Measurements from ENCODE around the gene LTN1. TPM values are rescaled to one million over a fixed set of nuclear protein-coding genes. Genes with fewer than 3 reads are reported as not detected.
A peak's percentile ranks its signal among the peaks of the same experiment; 100 is the strongest.

Gene LTN1
- total RNA-seq, 1 donor from 2014 or later = 22.0 TPM

DNA sequence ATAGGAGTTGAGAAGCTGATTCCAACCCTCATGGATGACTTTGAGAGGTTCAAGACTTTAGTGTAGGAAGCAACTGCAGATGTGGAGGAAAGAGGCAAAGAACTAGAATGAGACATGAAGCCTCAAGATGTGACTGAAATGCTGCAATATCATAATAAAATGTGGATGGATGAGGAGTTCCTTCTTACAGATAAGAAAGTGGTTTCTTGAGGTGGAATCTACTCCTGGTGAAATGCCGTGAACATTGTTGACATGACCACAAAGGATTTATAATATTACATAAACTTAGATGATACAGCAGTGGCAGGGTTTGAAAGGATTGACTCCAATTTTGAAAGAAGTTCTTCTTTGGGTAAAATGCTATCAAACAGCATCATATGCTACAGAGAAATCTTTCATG lies 28.8 kb downstream of the LTN1 start:
- Mint-ChIP-seq H3K4me1 (ENCODE audit: low read depth) (peaks cover 2% of the 10 kb centered on the region), H3K4me3 (ENCODE audit: unreplicated experiment) (no peak overlapping the region), H3K9me3 (ENCODE audit: low read depth) (no peaks in the 10 kb centered on the region), H3K27me3 (ENCODE audit: low read depth) (no peaks in the 10 kb centered on the region), H3K27ac (ENCODE audit: unreplicated experiment) (no peak overlapping the region), H3K36me3 (ENCODE audit: low read depth) (peaks cover 14% of the 10 kb centered on the region)
- TF ChIP-seq, protein P1, sequence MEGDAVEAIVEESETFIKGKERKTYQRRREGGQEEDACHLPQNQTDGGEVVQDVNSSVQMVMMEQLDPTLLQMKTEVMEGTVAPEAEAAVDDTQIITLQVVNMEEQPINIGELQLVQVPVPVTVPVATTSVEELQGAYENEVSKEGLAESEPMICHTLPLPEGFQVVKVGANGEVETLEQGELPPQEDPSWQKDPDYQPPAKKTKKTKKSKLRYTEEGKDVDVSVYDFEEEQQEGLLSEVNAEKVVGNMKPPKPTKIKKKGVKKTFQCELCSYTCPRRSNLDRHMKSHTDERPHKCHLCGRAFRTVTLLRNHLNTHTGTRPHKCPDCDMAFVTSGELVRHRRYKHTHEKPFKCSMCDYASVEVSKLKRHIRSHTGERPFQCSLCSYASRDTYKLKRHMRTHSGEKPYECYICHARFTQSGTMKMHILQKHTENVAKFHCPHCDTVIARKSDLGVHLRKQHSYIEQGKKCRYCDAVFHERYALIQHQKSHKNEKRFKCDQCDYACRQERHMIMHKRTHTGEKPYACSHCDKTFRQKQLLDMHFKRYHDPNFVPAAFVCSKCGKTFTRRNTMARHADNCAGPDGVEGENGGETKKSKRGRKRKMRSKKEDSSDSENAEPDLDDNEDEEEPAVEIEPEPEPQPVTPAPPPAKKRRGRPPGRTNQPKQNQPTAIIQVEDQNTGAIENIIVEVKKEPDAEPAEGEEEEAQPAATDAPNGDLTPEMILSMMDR (IDR thresholded peaks at IDR 0.05) = no peak
- no peak for DNase-seq (ENCODE audit: low spot score)

- Mint-ChIP-seq H3K27me3 (ENCODE audit: low read depth) (no peaks in the 10 kb centered on the region), H3K9me3 (ENCODE audit: low read depth) (no peaks in the 10 kb centered on the region), H3K36me3 (ENCODE audit: low read depth) (peaks cover 18% of the 10 kb centered on the region), H3K4me1 (ENCODE audit: low read depth) (peaks cover 2% of the 10 kb centered on the region), H3K4me3 (ENCODE audit: unreplicated experiment) (no peak overlapping the region), H3K27ac (ENCODE audit: unreplicated experiment) (no peak overlapping the region)
- TF ChIP-seq, protein P1 (IDR thresholded peaks at IDR 0.05) = no peak
- DNase-seq (ENCODE audit: low spot score) = no peak
These were observed 30.2 kb downstream of the LTN1 start for GRCh38 chr21:28962465-28962864.

- Mint-ChIP-seq H3K36me3 (ENCODE audit: low read depth) (peaks cover 17% of the 10 kb centered on the region), H3K9me3 (ENCODE audit: low read depth) (no peaks in the 10 kb centered on the region), H3K4me3 (ENCODE audit: unreplicated experiment) (no peak overlapping the region), H3K27me3 (ENCODE audit: low read depth) (no peaks in the 10 kb centered on the region), H3K4me1 (ENCODE audit: low read depth) (peaks cover 2% of the 10 kb centered on the region), H3K27ac (ENCODE audit: unreplicated experiment) (no peak overlapping the region)
- TF ChIP-seq, protein P1 (IDR thresholded peaks at IDR 0.05) = no peak
- no peak for DNase-seq (ENCODE audit: low spot score)
These were observed 30.8 kb downstream of the LTN1 start for GRCh38 chr21:28961927-28962326.

GRCh38 chr21:28960245-28960644 lies 32.4 kb downstream of the LTN1 start:
- TF ChIP-seq, protein P1 (IDR thresholded peaks at IDR 0.05) = no peak
- DNase-seq (ENCODE audit: low spot score) = no peak
- Mint-ChIP-seq H3K4me3 (ENCODE audit: unreplicated experiment) (no peak overlapping the region), H3K9me3 (ENCODE audit: low read depth) (no peaks in the 10 kb centered on the region), H3K27ac (ENCODE audit: unreplicated experiment) (no peak overlapping the region), H3K4me1 (ENCODE audit: low read depth) (peaks cover 2% of the 10 kb centered on the region), H3K36me3 (ENCODE audit: low read depth) (peaks cover 19% of the 10 kb centered on the region), H3K27me3 (ENCODE audit: low read depth) (no peaks in the 10 kb centered on the region)

DNA sequence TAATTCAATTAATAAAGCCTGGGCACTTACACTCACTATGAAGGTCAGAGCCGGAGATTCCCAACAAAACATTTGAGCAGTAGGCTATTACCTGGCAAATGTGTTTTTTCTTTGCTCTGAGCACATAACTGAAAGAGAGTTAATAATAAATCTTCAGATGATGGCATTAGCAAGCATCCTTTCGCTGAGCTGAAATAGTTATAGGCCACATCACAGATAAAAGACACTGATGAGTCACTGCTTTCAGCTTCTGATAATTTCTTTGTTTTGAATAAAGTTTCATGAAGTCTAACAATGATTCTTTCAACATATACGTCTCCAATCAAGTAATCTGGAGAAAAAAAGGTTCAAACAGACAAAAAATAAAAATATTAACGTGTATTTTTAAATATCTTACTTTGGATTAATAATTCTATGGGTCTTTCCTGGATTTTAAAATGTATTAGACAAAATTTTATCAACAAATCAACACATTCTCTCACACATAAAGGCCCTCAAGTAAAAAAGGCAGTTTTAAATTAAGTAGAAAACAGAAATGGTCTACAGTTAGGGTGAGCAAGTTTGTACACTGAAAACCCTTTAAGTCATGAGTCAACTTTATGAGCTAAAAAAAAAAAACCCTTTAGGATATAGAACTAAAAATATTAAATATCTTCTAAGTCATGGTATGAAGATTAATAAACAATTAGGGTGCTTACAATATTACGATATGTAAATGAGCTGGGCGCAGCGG lies 33.1 kb downstream of the LTN1 start:
- no peak for DNase-seq (ENCODE audit: low spot score)
- Mint-ChIP-seq H3K9me3 (ENCODE audit: low read depth) (no peaks in the 10 kb centered on the region), H3K36me3 (ENCODE audit: low read depth) (peaks cover 24% of the 10 kb centered on the region), H3K27me3 (ENCODE audit: low read depth) (no peaks in the 10 kb centered on the region), H3K4me3 (ENCODE audit: unreplicated experiment) (no peak overlapping the region), H3K27ac (ENCODE audit: unreplicated experiment) (peak overlapping the region; percentile 76), H3K4me1 (ENCODE audit: low read depth) (peaks cover 2% of the 10 kb centered on the region)
- TF ChIP-seq, protein P1 (IDR thresholded peaks at IDR 0.05) = no peak
